B cell (primary cell): ENCODE results near the gene THEM5. TPM values are rescaled to one million over a fixed set of nuclear protein-coding genes. Genes with fewer than 3 reads are reported as not detected.

Source experiments
- ATAC-seq: fragments of 200-7000 bp; cut with Tn5 transposase; one replicate; pipeline ENCODE4 v1.10.0; 2021; ENCODE audit warnings: low read depth, mild to moderate bottlenecking, moderate number of reproducible peaks, moderate library complexity
- CTCF ChIA-PET: fragments of 350-600 bp; sonication (Branson Sonifier 250); formaldehyde crosslinking; loops from one replicate; lab custom pipeline; 2021; ENCODE audit warnings: antibody characterized with exemption, inconsistent platforms; lab: Charles Lee
- POLR2A ChIA-PET: fragments of 350-600 bp; sonication (Branson Sonifier 250); formaldehyde crosslinking; loops from one replicate; lab custom pipeline; 2021; ENCODE audit warnings: antibody characterized with exemption; lab: Charles Lee
- DNase-seq: peaks from one replicate; pipeline ENCODE4 v3.0.0; 2013
- H2AFZ ChIP-seq: 2 replicates; pipeline ENCODE4 v1.6.1; 2012; ENCODE audit warnings: mild to moderate bottlenecking, low read depth, low read length; ENCODE audit not compliant: insufficient read depth, poor library complexity, severe bottlenecking
- H3K27ac ChIP-seq, 2 donors: 1 replicate in 1 of 2; 2 replicates in 1 of 2; pipeline ENCODE4 v1.5.1; 2012 to 2013; ENCODE audit warnings: low read length in 2 of 2, mild to moderate bottlenecking in 2 of 2, moderate library complexity in 1 of 2
- H3K27me3 ChIP-seq, 4 experiments: fragments of 200-600 bp in 1 of 4; sonication (generic) in 1 of 4; replicated peaks in 1 of 4; 1 replicate in 2 of 4; 2 replicates in 2 of 4; pipeline versions ENCODE4 v1.6.1 to v1.7.0; 2013 to 2016; ENCODE audit warnings: low read length in 3 of 4, mild to moderate bottlenecking in 2 of 4, mixed read lengths in 1 of 4, moderate library complexity in 1 of 4; ENCODE audit not compliant: insufficient read depth in 4 of 4, control insufficient read depth in 3 of 4; ENCODE audit errors: control extremely low read depth in 1 of 4
- H3K36me3 ChIP-seq, 2 experiments: replicated peaks in 1 of 2; 1 replicate in 1 of 2; 2 replicates in 1 of 2; pipeline versions ENCODE4 v1.6.1 to v1.7.1; 2013; ENCODE audit warnings: low read length in 1 of 2; ENCODE audit not compliant: insufficient read depth in 2 of 2, control insufficient read depth in 1 of 2; ENCODE audit errors: control extremely low read depth in 1 of 2, extremely low read depth in 1 of 2
- H3K4me1 ChIP-seq, 2 donors: fragments of 200-600 bp in 1 of 2; sonication (generic) in 1 of 2; 1 replicate in 1 of 2; 2 replicates in 1 of 2; pipeline versions ENCODE4 v1.5.1 to v1.6.1; 2013 to 2017; ENCODE audit warnings: low read length in 2 of 2; ENCODE audit not compliant: control insufficient read depth in 2 of 2, insufficient read depth in 2 of 2
- H3K4me2 ChIP-seq: replicated peaks from 2 replicates; pipeline ENCODE3; 2012; ENCODE audit warnings: mild to moderate bottlenecking, low read depth, low read length; ENCODE audit not compliant: poor library complexity, severe bottlenecking
- H3K4me3 ChIP-seq, 5 experiments: fragments of 200-600 bp in 1 of 5; sonication (generic) in 1 of 5; 1 replicate in 3 of 5; 2 replicates in 2 of 5; pipeline versions ENCODE4 v1.5.1 to v1.7.0; 2011 to 2016; ENCODE audit warnings: low read length in 4 of 5, mild to moderate bottlenecking in 4 of 5, low read depth in 2 of 5, control low read depth in 1 of 5, moderate library complexity in 1 of 5; ENCODE audit not compliant: insufficient read depth in 1 of 5; ENCODE audit errors: control extremely low read depth in 1 of 5, extremely low read depth in 1 of 5
- H3K79me2 ChIP-seq: fragments of 200-600 bp; sonication (generic); one replicate; pipeline ENCODE4 v1.6.0; 2016; ENCODE audit warnings: low read length; ENCODE audit not compliant: control insufficient read depth, insufficient read depth
- H3K9ac ChIP-seq: fragments of 200-600 bp; sonication (generic); 2 replicates; pipeline ENCODE4 v1.6.1; 2017; ENCODE audit warnings: mild to moderate bottlenecking, low read length, moderate library complexity
- H3K9me3 ChIP-seq, 3 donors: one replicate each; pipeline versions ENCODE4 v1.6.1 to v1.7.1; 2013; ENCODE audit warnings: low read length in 2 of 3; ENCODE audit not compliant: control insufficient read depth in 2 of 3, insufficient read depth in 1 of 3; ENCODE audit errors: control extremely low read depth in 1 of 3
- H4K20me1 ChIP-seq: 2 replicates; pipeline ENCODE4 v1.6.0; 2012; ENCODE audit warnings: mild to moderate bottlenecking, low read length; ENCODE audit not compliant: insufficient read depth, control insufficient read depth, poor library complexity, severe bottlenecking
- H3K27ac Mint-ChIP-seq: one replicate; pipeline ENCODE4 v1.8.0; 2021; ENCODE audit warnings: mixed read lengths
- H3K27me3 Mint-ChIP-seq: one replicate; pipeline ENCODE4 v1.8.0; 2021; ENCODE audit warnings: mixed read lengths
- H3K4me1 Mint-ChIP-seq: one replicate; pipeline ENCODE4 v1.8.0; 2021; ENCODE audit warnings: mixed read lengths
- H3K4me3 Mint-ChIP-seq: one replicate; pipeline ENCODE4 v1.8.0; 2021; ENCODE audit warnings: mixed read lengths
- H3K9me3 Mint-ChIP-seq: one replicate; pipeline ENCODE4 v1.8.0; 2022; ENCODE audit warnings: mixed read lengths; ENCODE audit not compliant: insufficient read depth
- EZH2 ChIP-seq: IDR thresholded peaks from 2 replicates; pipeline ENCODE4 v1.6.1; 2012; ENCODE audit warnings: borderline replicate concordance, low read depth, mild to moderate bottlenecking, moderate library complexity, low read length; ENCODE audit not compliant: insufficient read depth, poor library complexity, severe bottlenecking
- WGBS: methylation state at CpG from one replicate; pipeline ENCODE4 v1.1.5; 2013; ENCODE audit warnings: missing lambda C conversion rate; ENCODE audit not compliant: insufficient coverage; 5-methylcytosine and 5-hydroxymethylcytosine counted together
- intact Hi-C: fragments of 100-400 bp; cut with micrococcal nuclease; formaldehyde crosslinking; loops from one replicate; pipeline ENCODE4 v1.10.0; 2022
- polyA plus RNA-seq: library from polyadenylated mRNA; depleted of rRNA; stranded (reverse); fragments of >200 nt; gene quantifications from 2 replicates; pipeline ENCODE4 v1.2.3, GENCODE V29; 2012
- total RNA-seq, 2 donors: library from RNA; stranded (reverse); fragments of 120-200 nt in 1 of 2; gene quantifications; 1 replicate in 1 of 2; 2 replicates in 1 of 2; pipeline versions ENCODE4 v1.2.3 to v1.2.4, GENCODE V29; 2013 to 2022
- TF ChIP-seq, protein P1 (sequence below): fragments of 200-600 bp; IDR thresholded peaks from one replicate; pipeline ENCODE4 v1.8.0; 2022; ENCODE audit warnings: antibody characterized with exemption, mild to moderate bottlenecking

THEM5 gene
- total and polyA plus RNA-seq, 2 donors (not counting 1 experiment from before 2014, with no cell fraction given) = not detected

DNA sequence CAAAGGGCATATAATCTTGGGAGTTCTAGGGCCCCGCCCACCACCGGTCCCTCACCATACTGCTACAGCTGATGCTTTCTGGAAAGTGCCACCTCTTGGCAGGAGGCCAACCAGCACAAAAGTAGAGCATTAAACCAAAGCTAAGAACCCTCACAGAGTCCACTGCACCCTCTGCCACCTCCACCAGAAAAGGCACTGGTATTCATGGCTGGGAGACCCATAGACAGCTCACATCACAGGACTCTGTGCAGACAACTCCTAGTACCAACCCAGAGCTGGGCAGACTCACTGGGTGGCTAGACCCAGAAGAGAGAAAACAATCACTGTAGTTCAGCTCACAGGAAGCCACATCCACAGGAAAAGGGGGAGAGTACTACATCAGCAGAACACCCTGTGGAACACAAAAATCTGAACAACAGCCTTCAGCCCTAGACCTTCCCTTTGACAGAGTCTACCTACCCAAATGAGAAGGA, 45.0 kb upstream of the THEM5 start:
- no peaks in the 10 kb centered on the region for H3K4me1 ChIP-seq
- TF ChIP-seq, protein P1, sequence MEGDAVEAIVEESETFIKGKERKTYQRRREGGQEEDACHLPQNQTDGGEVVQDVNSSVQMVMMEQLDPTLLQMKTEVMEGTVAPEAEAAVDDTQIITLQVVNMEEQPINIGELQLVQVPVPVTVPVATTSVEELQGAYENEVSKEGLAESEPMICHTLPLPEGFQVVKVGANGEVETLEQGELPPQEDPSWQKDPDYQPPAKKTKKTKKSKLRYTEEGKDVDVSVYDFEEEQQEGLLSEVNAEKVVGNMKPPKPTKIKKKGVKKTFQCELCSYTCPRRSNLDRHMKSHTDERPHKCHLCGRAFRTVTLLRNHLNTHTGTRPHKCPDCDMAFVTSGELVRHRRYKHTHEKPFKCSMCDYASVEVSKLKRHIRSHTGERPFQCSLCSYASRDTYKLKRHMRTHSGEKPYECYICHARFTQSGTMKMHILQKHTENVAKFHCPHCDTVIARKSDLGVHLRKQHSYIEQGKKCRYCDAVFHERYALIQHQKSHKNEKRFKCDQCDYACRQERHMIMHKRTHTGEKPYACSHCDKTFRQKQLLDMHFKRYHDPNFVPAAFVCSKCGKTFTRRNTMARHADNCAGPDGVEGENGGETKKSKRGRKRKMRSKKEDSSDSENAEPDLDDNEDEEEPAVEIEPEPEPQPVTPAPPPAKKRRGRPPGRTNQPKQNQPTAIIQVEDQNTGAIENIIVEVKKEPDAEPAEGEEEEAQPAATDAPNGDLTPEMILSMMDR = no peak
- TF ChIP-seq EZH2 = no peak
- no peak overlapping the region for H3K4me3 Mint-ChIP-seq
- H3K27me3 Mint-ChIP-seq = no peaks in the 10 kb centered on the region
- H3K9me3 Mint-ChIP-seq = peaks cover 11% of the 10 kb centered on the region
- H3K4me3 ChIP-seq = no peak overlapping the region
- no peak overlapping the region for H3K4me2 ChIP-seq
- H4K20me1 ChIP-seq = no peaks in the 10 kb centered on the region
- intact Hi-C loops = no loop called here
- H3K9ac ChIP-seq = no peak overlapping the region
- H3K27ac Mint-ChIP-seq = no peak overlapping the region
- no peak for DNase-seq
- ChIA-PET POLR2A (interaction anchor here (0.6 kb wide), 1 partner anchor 292 kb away, joined by 5 read pairs; no protein-coding TSS in a partner anchor), CTCF (interaction anchor here (0.8 to 1.7 kb wide), 3 partner anchors 10 to 103 kb away, joined by 3 to 7 read pairs (median 5); partner anchors contain the start of gene THEM4)
- 39% methylated on average over 2 of the region's 2 CpGs for WGBS
- H3K79me2 ChIP-seq = peaks cover 21% of the 10 kb centered on the region
- H3K27me3 ChIP-seq = peaks cover 0 to 2% (median 0%) of the 10 kb centered on the region in 4 experiments
- H2AFZ ChIP-seq = no peak overlapping the region
- no peak for ATAC-seq
- peaks cover 1 to 7% (median 7%) of the 10 kb centered on the region in 3 donors for H3K9me3 ChIP-seq
- H3K27ac ChIP-seq = no peak overlapping the region
- peaks cover 0 to under 1% of the 10 kb centered on the region in 2 experiments for H3K36me3 ChIP-seq
- peaks cover 3% of the 10 kb centered on the region for H3K4me1 Mint-ChIP-seq

DNA sequence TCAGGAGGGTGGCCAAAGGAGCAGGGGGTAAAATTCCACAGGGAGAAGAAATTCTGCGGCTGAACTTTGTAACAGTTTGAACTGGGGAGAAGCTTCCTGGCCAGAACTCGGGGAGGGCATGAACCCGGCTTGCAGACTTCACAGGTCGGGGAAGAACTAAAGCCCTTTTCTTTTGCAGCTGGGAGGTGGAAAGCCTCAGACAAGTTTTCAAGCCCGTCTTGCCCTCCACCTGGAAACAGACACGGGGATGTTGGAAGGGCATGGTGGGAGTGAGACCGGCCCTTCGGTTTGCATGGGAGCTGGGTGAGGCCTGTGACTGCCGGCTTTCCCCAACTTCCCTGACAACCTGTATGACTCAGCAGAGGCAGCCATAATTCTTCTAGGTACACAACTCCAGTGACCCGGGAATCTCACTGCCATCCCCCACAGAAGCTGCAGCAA, 44.5 kb upstream of the THEM5 start:
- no peak overlapping the region for H3K4me3 ChIP-seq

More for the DNA sequence above, 44.5 kb upstream of the THEM5 start:
- H4K20me1 ChIP-seq = no peaks in the 10 kb centered on the region
- Mint-ChIP-seq H3K27me3 (no peaks in the 10 kb centered on the region), H3K4me1 (peaks cover 3% of the 10 kb centered on the region), H3K4me3 (no peak overlapping the region), H3K27ac (no peak overlapping the region), H3K9me3 (peaks cover 11% of the 10 kb centered on the region)
- ChIA-PET CTCF (interaction anchor here (0.8 to 1.7 kb wide), 2 partner anchors 16 to 103 kb away, joined by 3 to 7 read pairs; no protein-coding TSS in a partner anchor), POLR2A (no interaction called here)
- H2AFZ ChIP-seq = no peak overlapping the region
- no peak for TF ChIP-seq EZH2
- TF ChIP-seq, protein P1 = no peak
- H3K36me3 ChIP-seq = peaks cover 0 to 6% of the 10 kb centered on the region in 2 experiments
- intact Hi-C loops = no loop called here
- 52% methylated on average over 10 of the region's 10 CpGs for WGBS
- H3K79me2 ChIP-seq = peaks cover 21% of the 10 kb centered on the region
- H3K4me1 ChIP-seq = no peaks in the 10 kb centered on the region
- no peak overlapping the region for H3K9ac ChIP-seq
- peaks cover 0 to 2% (median 0%) of the 10 kb centered on the region in 4 experiments for H3K27me3 ChIP-seq
- no peak overlapping the region for H3K27ac ChIP-seq
- DNase-seq (no peak), ATAC-seq (no peak)
- no peak overlapping the region for H3K4me2 ChIP-seq
- peaks cover 1 to 7% (median 7%) of the 10 kb centered on the region in 3 donors for H3K9me3 ChIP-seq
